Lung (tissue), 12 donors: ENCODE results near the gene PLB1. TPM values are rescaled to one million over a fixed set of nuclear protein-coding genes. Genes with fewer than 3 reads are reported as not detected.

Experiments
- ATAC-seq: fragments of 200-7000 bp; cut with Tn5 transposase; one replicate; pipeline ENCODE4 v1.9.1; 2020; ENCODE audit warnings: moderate number of reproducible peaks; ENCODE audit not compliant: insufficient read depth, low FRiP score
- DNase-seq, 3 donors: peaks; one replicate each; pipeline ENCODE4 v3.0.0-alpha.2; 2013 to 2017
- H3K27ac ChIP-seq, 2 donors: one replicate each; pipeline ENCODE4 v1.5.1; 2013; ENCODE audit warnings: mild to moderate bottlenecking in 2 of 2, moderate library complexity in 2 of 2, control low read depth in 1 of 2, inconsistent platforms in 1 of 2, low read depth in 1 of 2, low read length in 1 of 2
- H3K27me3 ChIP-seq, 3 donors: one replicate each; pipeline ENCODE4 v1.5.1; 2013; ENCODE audit warnings: low read length in 2 of 3; ENCODE audit not compliant: control insufficient read depth in 3 of 3, insufficient read depth in 3 of 3
- H3K36me3 ChIP-seq, 4 donors: one replicate each; pipeline ENCODE4 v1.5.1; 2013; ENCODE audit warnings: low read length in 4 of 4, mild to moderate bottlenecking in 1 of 4, moderate library complexity in 1 of 4; ENCODE audit not compliant: control insufficient read depth in 4 of 4, insufficient read depth in 4 of 4
- H3K4me1 ChIP-seq, 5 donors: one replicate each; pipeline ENCODE4 v1.5.1; 2013; ENCODE audit warnings: low read length in 5 of 5, mild to moderate bottlenecking in 2 of 5, moderate library complexity in 1 of 5; ENCODE audit not compliant: control insufficient read depth in 5 of 5, insufficient read depth in 5 of 5
- H3K4me3 ChIP-seq: one replicate; pipeline ENCODE4 v1.5.1; 2013; ENCODE audit warnings: mild to moderate bottlenecking, control low read depth, moderate library complexity
- H3K9ac ChIP-seq, 2 donors: one replicate each; pipeline ENCODE4 v1.5.1; 2013; ENCODE audit warnings: low read length in 2 of 2, control low read depth in 1 of 2; ENCODE audit not compliant: insufficient read depth in 1 of 2
- H3K9me3 ChIP-seq, 4 donors: one replicate each; pipeline ENCODE4 v1.5.1; 2013; ENCODE audit warnings: low read length in 3 of 4, mild to moderate bottlenecking in 1 of 4, moderate library complexity in 1 of 4; ENCODE audit not compliant: control insufficient read depth in 4 of 4, insufficient read depth in 3 of 4
- WGBS, 2 donors: extraction: QIAGEN DNeasy Blood & Tissue Kit; methylation state at CpG; one replicate each; pipeline ENCODE4 v1.1.7; 2013; 5-methylcytosine and 5-hydroxymethylcytosine counted together
- polyA plus RNA-seq, 2 donors: library from polyadenylated mRNA; stranded (reverse); fragments of 200-250 nt; gene quantifications; one replicate each; pipeline ENCODE4 v1.2.1, GENCODE V29; 2013
- total RNA-seq, 2 donors: library from RNA; depleted of rRNA in 1 of 2; stranded (reverse); fragments of >200 nt in 1 of 2; gene quantifications; one replicate each; pipeline ENCODE4 v1.2.1, GENCODE V29; 2014 to 2021
- TF ChIP-seq, protein P1 (sequence below): IDR thresholded peaks from 2 replicates; pipeline ENCODE4 v1.5.1; 2012; ENCODE audit warnings: mild to moderate bottlenecking; ENCODE audit errors: control extremely low read depth, extremely low read depth
- donor health status: control.
- donor health status: control.
- donor health status: Bipolar disorder and iron deficiency.
- donor health status: healthy.
- donor health status: DM: yes; HTN: yes; CAD: no.

PLB1 gene
- total and polyA plus RNA-seq, 4 donors: 1.0 to 10.3 (median 6.7) TPM

- no peak for DNase-seq
- Histone ChIP-seq H3K9ac (no peak overlapping the region), H3K4me3 (no peak overlapping the region), H3K36me3 (no peaks in the 10 kb centered on the region), H3K27ac (no peak overlapping the region), H3K27me3 (no peaks in the 10 kb centered on the region), H3K9me3 (no peaks in the 10 kb centered on the region), H3K4me1 (peaks cover 0 to 13% (median 7%) of the 10 kb centered on the region in 5 donors)
- ATAC-seq: no peak
- WGBS, 2 donors: 83 to 84% methylated on average over 3 of the region's 3 CpGs
- TF ChIP-seq, protein P1, sequence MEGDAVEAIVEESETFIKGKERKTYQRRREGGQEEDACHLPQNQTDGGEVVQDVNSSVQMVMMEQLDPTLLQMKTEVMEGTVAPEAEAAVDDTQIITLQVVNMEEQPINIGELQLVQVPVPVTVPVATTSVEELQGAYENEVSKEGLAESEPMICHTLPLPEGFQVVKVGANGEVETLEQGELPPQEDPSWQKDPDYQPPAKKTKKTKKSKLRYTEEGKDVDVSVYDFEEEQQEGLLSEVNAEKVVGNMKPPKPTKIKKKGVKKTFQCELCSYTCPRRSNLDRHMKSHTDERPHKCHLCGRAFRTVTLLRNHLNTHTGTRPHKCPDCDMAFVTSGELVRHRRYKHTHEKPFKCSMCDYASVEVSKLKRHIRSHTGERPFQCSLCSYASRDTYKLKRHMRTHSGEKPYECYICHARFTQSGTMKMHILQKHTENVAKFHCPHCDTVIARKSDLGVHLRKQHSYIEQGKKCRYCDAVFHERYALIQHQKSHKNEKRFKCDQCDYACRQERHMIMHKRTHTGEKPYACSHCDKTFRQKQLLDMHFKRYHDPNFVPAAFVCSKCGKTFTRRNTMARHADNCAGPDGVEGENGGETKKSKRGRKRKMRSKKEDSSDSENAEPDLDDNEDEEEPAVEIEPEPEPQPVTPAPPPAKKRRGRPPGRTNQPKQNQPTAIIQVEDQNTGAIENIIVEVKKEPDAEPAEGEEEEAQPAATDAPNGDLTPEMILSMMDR: no peak
Measured at GRCh38 chr2:28616396-28616999, 120.6 kb downstream of the PLB1 start.

GRCh38 chr2:28617502-28618184 is 121.8 kb downstream of the PLB1 start:
- TF ChIP-seq, protein P1: no peak
- no peaks in the 10 kb centered on the region for H3K9me3 ChIP-seq
- no peaks in the 10 kb centered on the region for H3K36me3 ChIP-seq
- ATAC-seq (no peak), DNase-seq (no peak)
- no peak overlapping the region for H3K4me3 ChIP-seq
- H3K27me3 ChIP-seq: no peaks in the 10 kb centered on the region
- H3K4me1 ChIP-seq: peaks cover 0 to 14% (median 12%) of the 10 kb centered on the region in 5 donors
- WGBS, 2 donors: 80 to 83% methylated on average over 3 of the region's 3 CpGs
- no peak overlapping the region for H3K9ac ChIP-seq
- no peak overlapping the region for H3K27ac ChIP-seq

DNA sequence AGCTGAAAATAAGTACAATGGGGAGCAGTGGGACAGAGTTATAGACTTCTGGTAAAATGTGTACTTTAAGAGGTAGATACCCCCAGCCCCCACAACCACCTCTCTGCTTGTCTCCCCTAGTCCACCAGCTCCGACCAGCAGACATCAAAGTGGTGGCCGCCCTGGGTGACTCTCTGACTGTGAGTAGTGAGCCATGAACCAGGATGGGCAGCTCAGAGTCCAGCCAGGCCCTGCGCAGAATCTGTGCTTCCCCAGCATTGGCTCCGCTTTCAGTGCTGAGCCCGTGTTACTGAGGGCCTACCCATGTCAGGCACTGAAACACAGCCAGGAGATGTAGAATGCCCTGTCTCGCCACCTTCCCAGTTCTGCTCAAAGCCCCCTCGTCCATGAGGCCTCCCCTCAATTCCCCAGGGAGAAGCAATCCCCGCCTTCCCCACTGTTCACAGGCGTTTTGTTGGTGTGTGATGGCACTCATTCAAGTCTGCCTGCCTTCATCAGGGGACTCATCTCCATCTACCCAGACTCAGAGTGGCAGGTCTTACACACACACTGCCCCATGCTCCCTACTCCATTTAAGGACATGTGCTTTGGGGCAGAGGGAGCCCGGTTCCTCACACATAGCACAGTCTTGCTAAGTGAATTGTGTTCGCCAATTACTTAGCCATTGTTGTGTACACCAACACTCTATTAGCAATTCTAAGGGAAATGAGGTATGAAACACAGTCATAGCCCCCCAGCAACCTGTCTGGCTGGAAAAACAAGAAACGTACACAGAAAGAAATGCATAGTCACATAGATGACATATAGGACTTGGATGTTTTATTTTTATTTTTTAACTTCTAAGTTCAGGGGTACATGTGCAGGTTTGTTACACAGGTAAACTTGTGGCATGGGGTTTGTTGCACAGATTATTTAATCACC is 122.6 kb downstream of the PLB1 start:
- H3K4me1 ChIP-seq: peaks cover 0 to 14% (median 12%) of the 10 kb centered on the region in 5 donors
- H3K27me3 ChIP-seq: no peaks in the 10 kb centered on the region
- TF ChIP-seq, protein P1: no peak
- no peaks in the 10 kb centered on the region for H3K9me3 ChIP-seq
- 95% methylated on average over 12 of the region's 12 CpGs for WGBS, 2 donors
- no peak overlapping the region for H3K4me3 ChIP-seq
- ATAC-seq (no peak), DNase-seq (no peak)
- H3K27ac ChIP-seq: no peak overlapping the region
- H3K36me3 ChIP-seq: no peaks in the 10 kb centered on the region
- no peak overlapping the region for H3K9ac ChIP-seq
